Measurements from ENCODE around the gene EMC10. TPM values are rescaled to one million over a fixed set of nuclear protein-coding genes. Genes with fewer than 3 reads are reported as not detected.

The EMC10 gene
- total and polyA plus RNA-seq, 12 donors: 39.4 to 216 (median 123) TPM

- intact Hi-C loops (cut with DNase I): no loop called here
- no peaks in the 10 kb centered on the region for H3K9me3 ChIP-seq (replicated peaks in 1 of 3)
- H3K27me3 ChIP-seq: no peaks in the 10 kb centered on the region
- no peak overlapping the region for H3K27ac ChIP-seq
- TF ChIP-seq POLR2A (IDR thresholded peaks at IDR 0.05) (no peak), CTCF (IDR thresholded peaks at IDR 0.05) (no peak)
- no peaks in the 10 kb centered on the region for H3K4me1 ChIP-seq (replicated peaks in 1 of 2)
- no peak for DNase-seq
- WGBS, 4 donors: 90 to 95% (median 92%) methylated on average over 8 to 37 of the region's 37 CpGs
- H3K36me3 ChIP-seq (replicated peaks in 1 of 2): no peaks in the 10 kb centered on the region
- H3K4me3 ChIP-seq: no peak overlapping the region
Observed at GRCh38 chr19:50517704-50518075, 41.4 kb downstream of the EMC10 start.

- Histone ChIP-seq H3K4me1 (replicated peaks in 1 of 2) (no peaks in the 10 kb centered on the region), H3K9me3 (replicated peaks in 1 of 3) (no peaks in the 10 kb centered on the region), H3K27me3 (no peaks in the 10 kb centered on the region), H3K27ac (no peak overlapping the region), H3K36me3 (replicated peaks in 1 of 2) (no peaks in the 10 kb centered on the region), H3K4me3 (no peak overlapping the region)
- TF ChIP-seq CTCF (IDR thresholded peaks at IDR 0.05): no peak
- TF ChIP-seq POLR2A (IDR thresholded peaks at IDR 0.05): no peak
- intact Hi-C loops (cut with DNase I): no loop called here
- 92 to 96% (median 94%) methylated on average over 41 to 87 of the region's 87 CpGs for WGBS, 4 donors
- DNase-seq: no peak
Observed at GRCh38 chr19:50518091-50519005, 42.0 kb downstream of the EMC10 start.

GRCh38 chr19:50519006-50519575, 42.8 kb downstream of the EMC10 start:
- no peak for DNase-seq
- Histone ChIP-seq H3K27me3 (no peaks in the 10 kb centered on the region), H3K4me1 (replicated peaks in 1 of 2) (no peaks in the 10 kb centered on the region), H3K4me3 (no peak overlapping the region), H3K36me3 (replicated peaks in 1 of 2) (no peaks in the 10 kb centered on the region), H3K9me3 (replicated peaks in 1 of 3) (no peaks in the 10 kb centered on the region), H3K27ac (no peak overlapping the region)
- intact Hi-C loops (cut with DNase I): no loop called here
- TF ChIP-seq CTCF (IDR thresholded peaks at IDR 0.05) (no peak), POLR2A (IDR thresholded peaks at IDR 0.05) (no peak)
- 89 to 98% (median 93%) methylated on average over 16 to 40 of the region's 40 CpGs for WGBS, 4 donors

- Histone ChIP-seq H3K27me3 (no peaks in the 10 kb centered on the region), H3K27ac (no peak overlapping the region), H3K36me3 (replicated peaks in 1 of 2) (no peaks in the 10 kb centered on the region), H3K9me3 (replicated peaks in 1 of 3) (no peaks in the 10 kb centered on the region), H3K4me1 (replicated peaks in 1 of 2) (no peaks in the 10 kb centered on the region), H3K4me3 (no peak overlapping the region)
- 84 to 87% (median 86%) methylated on average over 17 of the region's 17 CpGs for WGBS, 4 donors
- intact Hi-C loops (cut with DNase I): no loop called here
- DNase-seq: no peak
- no peak for TF ChIP-seq CTCF (IDR thresholded peaks at IDR 0.05)
- TF ChIP-seq POLR2A (IDR thresholded peaks at IDR 0.05): no peak
Observed at GRCh38 chr19:50520822-50521465, 44.6 kb downstream of the EMC10 start.

Data from adrenal gland (tissue), 12 donors.